ENCODE data around the gene IGFBPL1. TPM values are rescaled to one million over a fixed set of nuclear protein-coding genes. Genes with fewer than 3 reads are reported as not detected.
"Not testable (repeated sequence)": the region's sequence is repeated elsewhere in the genome, so short reads cannot be mapped to it uniquely, and the experiment has no call there.

Gene IGFBPL1
- total RNA-seq, 4 donors from 2014 or later = not detected

DNA sequence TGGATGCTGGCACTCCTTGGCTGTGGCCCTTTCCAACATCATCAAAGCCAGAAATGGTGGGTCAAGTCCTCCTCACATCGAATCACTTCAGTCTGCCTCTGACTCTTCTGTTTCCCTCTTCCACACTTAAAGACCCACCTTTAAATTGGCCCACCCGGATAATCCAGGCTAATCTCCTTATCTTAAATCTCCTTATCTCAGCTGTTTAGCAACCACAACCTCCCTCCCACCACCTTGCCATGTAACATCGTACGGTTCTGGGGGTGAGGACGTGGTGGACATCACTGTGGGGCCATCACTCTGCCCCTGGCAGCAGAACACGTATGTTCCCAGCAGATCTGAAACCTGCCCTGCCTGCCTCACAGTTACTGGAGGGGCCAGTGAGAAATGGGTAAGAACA, 11.5 kb downstream of the IGFBPL1 start:
- no peak overlapping the region for H3K4me3 ChIP-seq (ENCODE audit: low read depth, poor library complexity, severe bottlenecking)
- intact Hi-C loops (cut with DNase I; ENCODE audit: low total_unique reads) = no loop called here
- DNase-seq (ENCODE audit: low spot score in 2 of 2) = no peak
- TF ChIP-seq POLR2A (IDR thresholded peaks at IDR 0.05) (no peak), CTCF (IDR thresholded peaks at IDR 0.05) (no peak)
- 76 to 83% methylated on average over 6 of the region's 6 CpGs for WGBS, 2 donors

DNA sequence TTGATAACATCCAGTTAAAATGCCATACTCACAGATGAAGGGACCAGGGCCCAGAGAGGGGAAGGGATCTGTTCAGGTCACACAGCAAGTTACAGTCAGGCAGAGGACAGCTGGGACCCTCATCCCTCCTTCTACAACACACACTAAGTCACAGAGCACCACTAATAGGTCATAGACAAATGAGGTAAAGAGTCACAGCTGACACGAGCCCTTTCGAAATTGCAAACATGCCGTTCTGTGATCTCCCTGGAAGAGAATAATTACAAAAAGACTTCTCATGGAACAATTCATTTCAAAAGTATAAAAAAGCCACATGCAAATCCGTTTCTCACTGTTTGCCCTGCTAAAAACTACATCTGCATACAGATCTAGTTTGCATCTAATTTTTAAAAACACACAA, 15.5 kb downstream of the IGFBPL1 start:
- WGBS, 2 donors = 50 to 53% methylated on average over 4 of the region's 4 CpGs
- DNase-seq (ENCODE audit: low spot score in 2 of 2) = no peak
- H3K4me3 ChIP-seq (ENCODE audit: low read depth, poor library complexity, severe bottlenecking) = no peak overlapping the region
- TF ChIP-seq CTCF (IDR thresholded peaks at IDR 0.05) = no peak
- no peak for TF ChIP-seq POLR2A (IDR thresholded peaks at IDR 0.05)
- intact Hi-C loops (cut with DNase I; ENCODE audit: low total_unique reads) = no loop called here

GRCh38 chr9:38406476-38407186, 17.6 kb downstream of the IGFBPL1 start:
- intact Hi-C loops (cut with DNase I; ENCODE audit: low total_unique reads) = no loop called here
- TF ChIP-seq CTCF (IDR thresholded peaks at IDR 0.05) (no peak), POLR2A (IDR thresholded peaks at IDR 0.05) (no peak)
- WGBS, 2 donors = 84 to 86% methylated on average over 9 of the region's 9 CpGs
- no peak for DNase-seq (ENCODE audit: low spot score in 2 of 2)
- H3K4me3 ChIP-seq (ENCODE audit: low read depth, poor library complexity, severe bottlenecking) = no peak overlapping the region

DNA sequence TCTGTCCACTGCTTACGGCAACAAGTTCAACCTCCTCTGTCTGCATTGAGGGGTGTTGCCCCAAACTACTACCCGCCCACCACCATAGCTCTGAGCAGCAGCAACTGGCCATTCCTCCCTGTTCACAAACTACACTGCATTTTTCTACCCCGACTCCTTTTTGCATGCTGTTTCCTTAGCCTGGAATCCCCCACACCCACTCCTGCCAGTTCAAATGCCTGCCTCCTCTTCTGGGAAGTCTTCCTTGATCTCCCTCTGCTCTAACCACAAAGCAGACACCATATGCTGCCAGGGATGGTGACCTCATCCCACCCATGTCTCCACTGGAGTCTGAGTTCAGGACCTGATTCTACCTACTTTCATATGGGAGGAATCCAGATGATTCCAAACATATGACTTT, 18.5 kb downstream of the IGFBPL1 start:
- H3K4me3 ChIP-seq (ENCODE audit: low read depth, poor library complexity, severe bottlenecking) = no peak overlapping the region
- intact Hi-C loops (cut with DNase I; ENCODE audit: low total_unique reads) = no loop called here
- no peak for DNase-seq (ENCODE audit: low spot score in 2 of 2)
- WGBS, 2 donors = 55% methylated on average over 3 of the region's 3 CpGs
- TF ChIP-seq CTCF (IDR thresholded peaks at IDR 0.05) = no peak
- TF ChIP-seq POLR2A (IDR thresholded peaks at IDR 0.05) = no peak

- WGBS, 2 donors = 57 to 64% methylated on average over 6 of the region's 6 CpGs
- no peak overlapping the region for H3K4me3 ChIP-seq (ENCODE audit: low read depth, poor library complexity, severe bottlenecking)
- no peak for TF ChIP-seq CTCF (IDR thresholded peaks at IDR 0.05)
- no peak for TF ChIP-seq POLR2A (IDR thresholded peaks at IDR 0.05)
- intact Hi-C loops (cut with DNase I; ENCODE audit: low total_unique reads) = no loop called here
- DNase-seq (ENCODE audit: low spot score in 2 of 2) = no peak
Measured at GRCh38 chr9:38404314-38404713, 19.9 kb downstream of the IGFBPL1 start.

DNA sequence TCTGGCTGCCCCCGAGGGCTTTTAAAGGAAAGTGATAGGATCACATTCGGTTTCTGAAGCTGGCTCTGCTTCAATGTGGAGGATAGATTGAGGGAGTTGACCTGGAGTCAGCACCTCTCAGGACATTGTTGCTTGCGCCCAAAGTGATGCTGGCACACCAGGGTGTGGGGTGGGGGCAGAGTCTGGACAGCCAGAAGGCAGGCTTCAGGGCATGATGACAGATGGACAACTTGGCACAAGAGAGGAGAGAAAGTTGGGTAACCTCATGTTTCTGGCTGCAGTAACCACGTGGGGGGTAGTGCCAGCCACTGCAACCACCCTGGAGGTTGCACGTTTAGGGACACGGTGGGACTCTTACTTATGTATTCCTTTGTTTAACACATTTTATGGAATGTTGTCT, 22.3 kb downstream of the IGFBPL1 start:
- 67 to 74% methylated on average over 6 of the region's 6 CpGs for WGBS, 2 donors
- no peak for DNase-seq (ENCODE audit: low spot score in 2 of 2)
- TF ChIP-seq POLR2A (IDR thresholded peaks at IDR 0.05) = no peak
- TF ChIP-seq CTCF (IDR thresholded peaks at IDR 0.05) = no peak
- H3K4me3 ChIP-seq (ENCODE audit: low read depth, poor library complexity, severe bottlenecking) = no peak overlapping the region
- intact Hi-C loops (cut with DNase I; ENCODE audit: low total_unique reads) = no loop called here

- intact Hi-C loops (cut with DNase I; ENCODE audit: low total_unique reads) = not testable (repeated sequence)
Measured at GRCh38 chr9:38399191-38399590, 25.1 kb downstream of the IGFBPL1 start.

More at GRCh38 chr9:38399191-38399590, 25.1 kb downstream of the IGFBPL1 start:
- H3K4me3 ChIP-seq (ENCODE audit: low read depth, poor library complexity, severe bottlenecking); DNase-seq (ENCODE audit: low spot score in 2 of 2): not testable (repeated sequence)
- 68 to 71% methylated on average over 1 of the region's 1 CpG for WGBS, 2 donors
